K562 (cell line): ENCODE data around the gene GRIPAP1. TPM values are rescaled to one million over a fixed set of nuclear protein-coding genes. Genes with fewer than 3 reads are reported as not detected.

Experiments
- ATF7 ChIP-seq: fragments of 450-650 bp; IDR thresholded peaks from 2 replicates; pipeline ENCODE4 v1.7.1; 2014; ENCODE audit warnings: mild to moderate bottlenecking, moderate library complexity
- CEBPZ ChIP-seq: fragments of 150-350 bp; IDR thresholded peaks from 2 replicates; pipeline ENCODE4 v1.6.1; 2014; ENCODE audit warnings: low read depth, mild to moderate bottlenecking, low read length, borderline replicate concordance
- CREB5 ChIP-seq: fragments of 250-450 bp; sonication (Bioruptor Pico); IDR thresholded peaks from 2 replicates; pipeline ENCODE4 v1.5.0; 2020; ENCODE audit warnings: mild to moderate bottlenecking
- E2F6 ChIP-seq, 2 experiments: IDR thresholded peaks; 2 replicates each; pipeline ENCODE4 v1.6.1; 2011; ENCODE audit warnings: borderline replicate concordance in 1 of 2, control low read depth in 1 of 2, low read depth in 1 of 2, low read length in 1 of 2, mild to moderate bottlenecking in 1 of 2, mixed read lengths in 1 of 2, moderate library complexity in 1 of 2; ENCODE audit not compliant: insufficient read depth in 1 of 2, insufficient read length in 1 of 2, poor library complexity in 1 of 2, severe bottlenecking in 1 of 2; ENCODE audit errors: extremely low read depth in 1 of 2
- EP300 ChIP-seq: IDR thresholded peaks from 2 replicates; pipeline ENCODE4 v1.6.1; 2012; ENCODE audit warnings: low read length, improper control_type of control experiment
- PML ChIP-seq: IDR thresholded peaks from 2 replicates; pipeline ENCODE4 v1.6.1; 2012; ENCODE audit warnings: low read length, inconsistent platforms
- RBBP5 ChIP-seq: fragments of 200-600 bp; sonication (generic); IDR thresholded peaks from 2 replicates; pipeline ENCODE4 v1.6.1; 2012; ENCODE audit warnings: borderline replicate concordance, mild to moderate bottlenecking, low read length, control low read depth, inconsistent platforms; ENCODE audit not compliant: insufficient read depth, poor library complexity, severe bottlenecking
- SFPQ ChIP-seq: fragments of 200-400 bp; formaldehyde crosslinking; IDR thresholded peaks from 2 replicates; pipeline ENCODE4 v1.6.1; 2017; ENCODE audit warnings: mild to moderate bottlenecking, low read depth, low read length, moderate library complexity
- SP1 ChIP-seq: sonication (generic); formaldehyde crosslinking; IDR thresholded peaks from 2 replicates; pipeline ENCODE4 v1.8.1; 2022; ENCODE audit warnings: mild to moderate bottlenecking, missing genetic modification reagents
- SRF ChIP-seq, 2 experiments: fragments of 250-450, 450-650 bp in 1 of 2; sonication (Bioruptor Pico) in 1 of 2; sonication (generic) in 1 of 2; formaldehyde crosslinking; IDR thresholded peaks; 2 replicates each; pipeline versions ENCODE4 v1.5.0 to v1.5.1; 2020 to 2022; ENCODE audit warnings: mild to moderate bottlenecking in 1 of 2, missing genetic modification reagents in 1 of 2
- ZBTB34 ChIP-seq: fragments of 250-450 bp; sonication (Bioruptor Pico); IDR thresholded peaks from 2 replicates; pipeline ENCODE4 v1.8.0; 2021; ENCODE audit warnings: mild to moderate bottlenecking, moderate library complexity
- ZNF140 ChIP-seq: fragments of 250-450 bp; sonication (Bioruptor Pico); IDR thresholded peaks from 2 replicates; pipeline ENCODE4 v1.8.0; 2021; ENCODE audit warnings: moderate library complexity, mild to moderate bottlenecking, inconsistent platforms
- ZNF780A ChIP-seq: fragments of 250-450 bp; sonication (Bioruptor Pico); IDR thresholded peaks from 2 replicates; pipeline ENCODE4 v1.5.0; 2021; ENCODE audit warnings: mild to moderate bottlenecking
- ZSCAN29 ChIP-seq: fragments of 450-650 bp; IDR thresholded peaks from 2 replicates; pipeline ENCODE4 v1.6.1; 2017
- polyA plus RNA-seq, 8 experiments: library from polyadenylated mRNA; depleted of rRNA in 4 of 8; stranded (reverse) in 5 of 8; unstranded in 3 of 8; fragments of >200 nt; fragmentation: Nextera tagmentation in 2 of 8; fragmentation: Illumina TruSeq in 1 of 8; extraction: Ambion mirVana in 2 of 8; extraction: Trizol in 1 of 8; gene quantifications; 2 replicates each; pipeline versions ENCODE4 v1.2.1 to v1.2.3, GENCODE V29; 2011 to 2014; ENCODE audit warnings: inconsistent platforms in 1 of 8, missing spikeins in 1 of 8
- total RNA-seq, 7 experiments: library from RNA; depleted of rRNA in 6 of 7; stranded (reverse); fragments of >200 nt in 6 of 7; fragmentation: Illumina TruSeq in 2 of 7; extraction: Trizol in 2 of 7; gene quantifications; 2 replicates each; pipeline versions ENCODE4 v1.2.1 to v1.2.3, GENCODE V29; 2011 to 2021; ENCODE audit warnings: low replicate concordance in 1 of 7

Gene GRIPAP1
- total and polyA plus RNA-seq, 9 of the 15 experiments (the other 6 are each of a cell fraction or from before 2014, with no cell fraction given): 4.1 to 41.6 (median 24.0) TPM

GRCh38 chrX:48937054-48937907 lies 64.8 kb downstream of the GRIPAP1 start (continued):
- no peak for TF ChIP-seq ZBTB34 (CRISPR knock-in tag)
- peak; percentile 80 for TF ChIP-seq EP300
- no peak for TF ChIP-seq CEBPZ
- no peak for TF ChIP-seq RBBP5
- TF ChIP-seq E2F6 (IDR thresholded peaks at IDR 0.05; ENCODE audit: borderline replicate concordance in 1 of 2, extremely low read depth in 1 of 2, insufficient read depth in 1 of 2, insufficient read length in 1 of 2, low read depth in 1 of 2, low read length in 1 of 2, poor library complexity in 1 of 2, severe bottlenecking in 1 of 2): peak in 1 of 2 experiments; percentile 59
- no peak for TF ChIP-seq SRF (CRISPR knock-in tag; IDR thresholded peaks at IDR 0.05)
- TF ChIP-seq ZSCAN29: no peak
- no peak for TF ChIP-seq ZNF140 (CRISPR knock-in tag)
- TF ChIP-seq PML: no peak
- no peak for TF ChIP-seq ZNF780A
- peak; percentile 54 for TF ChIP-seq ATF7
- TF ChIP-seq CREB5 (CRISPR knock-in tag): no peak
- no peak for TF ChIP-seq SFPQ
- TF ChIP-seq SP1: peak; percentile 23; the same call in 1 of the 2 replicates
